Measurements from ENCODE around the gene NR4A1. TPM values are rescaled to one million over a fixed set of nuclear protein-coding genes. Genes with fewer than 3 reads are reported as not detected.
"Not testable (repeated sequence)": the region's sequence is repeated elsewhere in the genome, so short reads cannot be mapped to it uniquely, and the experiment has no call there.

NR4A1 gene
- total RNA-seq, 1 experiment from 2014 or later: 26.9 TPM

GRCh38 chr12:52093346-52093745 lies 42.1 kb downstream of the NR4A1 start:
- Histone ChIP-seq H3K4me2 (ENCODE audit: low read depth, low read length, poor library complexity, severe bottlenecking) (no peak overlapping the region), H3K4me3 (ENCODE audit: low read length) (no peak overlapping the region), H3K79me2 (ENCODE audit: low read length) (no peaks in the 10 kb centered on the region), H3K27me3 (ENCODE audit: low read length) (no peaks in the 10 kb centered on the region), H3K36me3 (ENCODE audit: insufficient read depth, low read length) (no peaks in the 10 kb centered on the region), H3K9ac (ENCODE audit: low read length) (no peak overlapping the region), H3K27ac (ENCODE audit: low read length) (no peak overlapping the region), H3K9me3 (ENCODE audit: low read length) (no peaks in the 10 kb centered on the region), H3K4me1 (ENCODE audit: low read length) (peaks cover 9% of the 10 kb centered on the region), H4K20me1 (ENCODE audit: insufficient read depth, low read depth, low read length) (no peaks in the 10 kb centered on the region), H3K9me2 (replicated peaks; ENCODE audit: insufficient read depth, low read length) (no peaks in the 10 kb centered on the region), H2AFZ (ENCODE audit: low read length) (no peak overlapping the region)
- DNase-seq: no peak

DNA sequence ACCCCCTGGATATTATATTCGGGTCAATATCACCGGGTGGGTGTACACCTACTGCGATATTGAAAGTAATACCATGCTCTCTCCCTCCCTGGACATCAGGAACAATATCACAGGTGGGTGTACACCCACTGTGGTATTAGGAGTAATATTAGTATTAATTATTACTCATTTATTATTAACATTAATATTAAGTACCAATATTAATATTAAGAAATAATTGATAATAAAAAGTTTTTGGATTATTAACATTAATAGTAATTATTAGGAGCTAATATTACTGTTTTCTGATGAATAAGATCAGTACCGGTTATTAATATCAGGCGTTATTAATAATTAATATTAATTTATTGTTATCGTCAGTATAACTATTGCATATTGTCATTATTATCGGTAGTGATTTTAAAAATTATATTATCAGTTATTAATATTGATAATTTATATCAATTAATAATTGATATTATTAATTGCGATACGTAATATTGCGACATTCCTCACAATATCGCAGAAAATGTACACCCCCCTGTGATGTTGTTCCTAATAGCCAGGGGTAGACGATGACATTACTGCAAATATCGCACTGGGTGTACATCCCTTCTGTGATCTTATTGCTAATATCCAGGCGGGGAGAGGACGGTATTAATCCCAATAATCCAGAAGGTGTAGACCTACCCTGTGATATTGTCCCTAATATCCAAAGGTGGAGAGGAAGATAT lies 45.2 kb downstream of the NR4A1 start:
- Histone ChIP-seq H3K9me2 (replicated peaks; ENCODE audit: insufficient read depth, low read length) (no peaks in the 10 kb centered on the region), H2AFZ (ENCODE audit: low read length) (no peak overlapping the region), H3K79me2 (ENCODE audit: low read length) (no peaks in the 10 kb centered on the region), H3K4me3 (ENCODE audit: low read length) (no peak overlapping the region), H3K36me3 (ENCODE audit: insufficient read depth, low read length) (no peaks in the 10 kb centered on the region), H3K9me3 (ENCODE audit: low read length) (no peaks in the 10 kb centered on the region), H3K27ac (ENCODE audit: low read length) (no peak overlapping the region), H4K20me1 (ENCODE audit: insufficient read depth, low read depth, low read length) (no peaks in the 10 kb centered on the region), H3K9ac (ENCODE audit: low read length) (no peak overlapping the region), H3K4me2 (ENCODE audit: low read depth, low read length, poor library complexity, severe bottlenecking) (no peak overlapping the region), H3K27me3 (ENCODE audit: low read length) (no peaks in the 10 kb centered on the region), H3K4me1 (ENCODE audit: low read length) (no peaks in the 10 kb centered on the region)
- DNase-seq: no peak

DNA sequence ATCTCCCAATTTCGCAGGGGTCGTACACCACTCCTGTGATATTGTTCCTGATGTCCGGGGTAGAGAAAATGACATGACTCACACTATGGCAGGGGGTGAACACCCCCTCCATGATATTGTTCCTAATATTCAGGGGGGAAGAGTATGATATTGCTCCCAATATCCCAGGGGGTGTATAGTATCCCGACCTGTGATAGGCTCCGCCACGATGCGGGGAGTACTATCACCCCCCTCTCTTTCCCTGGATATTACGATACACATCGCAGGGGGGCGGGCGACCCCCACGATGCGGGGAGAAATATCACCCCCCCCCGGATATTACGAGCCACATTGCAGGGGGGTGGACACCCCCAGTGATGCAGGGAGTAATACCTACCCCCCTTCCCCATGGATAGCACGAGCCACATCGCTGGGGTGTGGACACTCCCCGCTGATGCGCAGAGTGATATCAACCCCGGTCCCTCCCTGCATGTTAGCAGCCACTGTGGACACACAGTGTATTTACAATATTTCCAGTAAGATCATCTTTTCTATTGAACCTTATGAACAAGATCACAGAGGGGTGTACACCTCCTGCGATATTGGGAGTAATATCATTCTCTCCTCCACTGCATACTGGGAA lies 45.9 kb downstream of the NR4A1 start:
- no peak overlapping the region for H3K9ac ChIP-seq (ENCODE audit: low read length)
- no peaks in the 10 kb centered on the region for H3K79me2 ChIP-seq (ENCODE audit: low read length)
- no peaks in the 10 kb centered on the region for H3K9me3 ChIP-seq (ENCODE audit: low read length)
- no peak overlapping the region for H2AFZ ChIP-seq (ENCODE audit: low read length)
- no peak overlapping the region for H3K4me2 ChIP-seq (ENCODE audit: low read depth, low read length, poor library complexity, severe bottlenecking)
- H3K27me3 ChIP-seq (ENCODE audit: low read length): no peaks in the 10 kb centered on the region
- no peak overlapping the region for H3K4me3 ChIP-seq (ENCODE audit: low read length)
- no peaks in the 10 kb centered on the region for H3K36me3 ChIP-seq (ENCODE audit: insufficient read depth, low read length)
- H4K20me1 ChIP-seq (ENCODE audit: insufficient read depth, low read depth, low read length): no peaks in the 10 kb centered on the region
- H3K9me2 ChIP-seq (replicated peaks; ENCODE audit: insufficient read depth, low read length): no peaks in the 10 kb centered on the region
- H3K27ac ChIP-seq (ENCODE audit: low read length): no peak overlapping the region
- peak; percentile 36 for DNase-seq
- H3K4me1 ChIP-seq (ENCODE audit: low read length): no peaks in the 10 kb centered on the region

DNA sequence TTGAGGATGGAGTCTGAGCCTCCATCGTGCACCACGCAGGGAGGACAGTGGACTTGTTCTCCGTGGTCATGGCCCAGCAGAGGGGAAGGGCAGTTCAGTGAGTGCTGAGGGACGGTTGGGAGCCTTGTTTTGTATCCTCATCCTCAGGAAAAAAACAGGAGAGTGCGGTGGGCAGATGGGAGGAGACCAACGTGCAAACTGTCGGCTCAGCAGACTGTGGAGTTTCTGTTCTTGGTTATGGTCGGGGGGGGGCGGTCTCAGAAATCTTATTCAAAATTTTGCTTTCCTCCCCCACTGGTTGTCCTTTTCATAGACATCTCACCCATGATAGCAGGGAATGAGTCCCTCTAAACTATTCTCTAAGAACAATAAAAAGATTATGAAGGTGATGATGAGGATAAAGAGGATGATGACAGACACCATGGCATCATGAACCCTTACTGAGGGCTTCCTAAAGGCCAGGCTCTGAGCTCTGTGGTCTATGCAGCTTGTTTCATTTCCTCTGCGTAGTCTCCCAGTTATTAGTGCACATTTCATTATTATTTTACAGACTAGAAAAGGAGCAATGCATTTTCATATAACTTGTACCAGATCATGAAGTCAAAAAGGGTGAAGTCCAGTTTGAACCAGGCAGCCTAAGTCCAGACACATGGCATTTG lies 53.3 kb downstream of the NR4A1 start:
- H3K9me2 ChIP-seq (replicated peaks; ENCODE audit: insufficient read depth, low read length); H3K9me3 ChIP-seq (ENCODE audit: low read length); H3K27me3 ChIP-seq (ENCODE audit: low read length); H4K20me1 ChIP-seq (ENCODE audit: insufficient read depth, low read depth, low read length); H3K4me3 ChIP-seq (ENCODE audit: low read length); DNase-seq; H3K27ac ChIP-seq (ENCODE audit: low read length); H3K9ac ChIP-seq (ENCODE audit: low read length); H3K4me2 ChIP-seq (ENCODE audit: low read depth, low read length, poor library complexity, severe bottlenecking); H3K79me2 ChIP-seq (ENCODE audit: low read length); H3K4me1 ChIP-seq (ENCODE audit: low read length); H3K36me3 ChIP-seq (ENCODE audit: insufficient read depth, low read length); H2AFZ ChIP-seq (ENCODE audit: low read length): not testable (repeated sequence)

Other genes starting within 250 kb of the NR4A1 start
- not detected in 2 replicates for gene FIGNL2, start 202.7 kb upstream of the NR4A1 start, total RNA-seq (2014; rRNA removed; shearing (Covaris generic); ENCODE audit: low replicate concordance)
- gene ANKRD33, start 163.3 kb upstream of the NR4A1 start, total RNA-seq (2014; rRNA removed; shearing (Covaris generic); ENCODE audit: low replicate concordance): not detected in 2 replicates
- gene ACVRL1, start 143.9 kb upstream of the NR4A1 start, total RNA-seq (2014; rRNA removed; shearing (Covaris generic); ENCODE audit: low replicate concordance): not detected in 2 replicates
- gene ACVR1B, start 99.7 kb upstream of the NR4A1 start, total RNA-seq (2014; rRNA removed; shearing (Covaris generic); ENCODE audit: low replicate concordance): 2.4 and 3.9 TPM in 2 replicates
- 0.47 TPM in 1 of 2 replicates, not detected in the other for gene TAMALIN, start 44.5 kb upstream of the NR4A1 start, total RNA-seq (2014; rRNA removed; shearing (Covaris generic); ENCODE audit: low replicate concordance)
- 31.9 and 63.0 TPM in 2 replicates for gene ATG101, start 18.5 kb downstream of the NR4A1 start, total RNA-seq (2014; rRNA removed; shearing (Covaris generic); ENCODE audit: low replicate concordance)
- 0.75 TPM in 1 of 2 replicates, not detected in the other for gene SMIM41, start 28.3 kb downstream of the NR4A1 start, total RNA-seq (2014; rRNA removed; shearing (Covaris generic); ENCODE audit: low replicate concordance)
- gene KRT80, start 140.6 kb downstream of the NR4A1 start, total RNA-seq (2014; rRNA removed; shearing (Covaris generic); ENCODE audit: low replicate concordance): not detected in 2 replicates
- gene KRT7, start 181.8 kb downstream of the NR4A1 start, total RNA-seq (2014; rRNA removed; shearing (Covaris generic); ENCODE audit: low replicate concordance): not detected in 2 replicates
- gene KRT86, start 223.2 kb downstream of the NR4A1 start, total RNA-seq (2014; rRNA removed; shearing (Covaris generic); ENCODE audit: low replicate concordance): not detected in 2 replicates
- not detected in 2 replicates for gene KRT81, start 240.1 kb downstream of the NR4A1 start, total RNA-seq (2014; rRNA removed; shearing (Covaris generic); ENCODE audit: low replicate concordance)

Data from Karpas-422 (cell line).